Dendritic cell treated with granulocyte-macrophage colony-stimulating factor and Interleukin-4, amounts not matched to agents 40 ng/mL and 50 ng/mL, for 4 days (primary cell): ENCODE data around the gene IGFBP3.

ENCODE experiments used
- H3K27ac Mint-ChIP-seq: one replicate; pipeline ENCODE4 v1.8.0; 2022; ENCODE audit warnings: mild to moderate bottlenecking, mixed read lengths
- H3K27me3 Mint-ChIP-seq: one replicate; pipeline ENCODE4 v1.8.0; 2022; ENCODE audit warnings: mild to moderate bottlenecking, mixed read lengths
- H3K36me3 Mint-ChIP-seq: one replicate; pipeline ENCODE4 v1.8.0; 2022; ENCODE audit warnings: low read depth, mixed read lengths
- H3K4me1 Mint-ChIP-seq: one replicate; pipeline ENCODE4 v1.8.0; 2022; ENCODE audit warnings: low read depth, mixed read lengths
- H3K4me3 Mint-ChIP-seq: one replicate; pipeline ENCODE4 v1.8.0; 2022; ENCODE audit warnings: mild to moderate bottlenecking, moderate library complexity, mixed read lengths
- H3K9me3 Mint-ChIP-seq: one replicate; pipeline ENCODE4 v1.8.0; 2022; ENCODE audit warnings: mixed read lengths
- intact Hi-C: fragments of 100-400 bp; cut with micrococcal nuclease; formaldehyde crosslinking; loops from one replicate; pipeline ENCODE4 v1.15.0; 2022

Gene IGFBP3

DNA sequence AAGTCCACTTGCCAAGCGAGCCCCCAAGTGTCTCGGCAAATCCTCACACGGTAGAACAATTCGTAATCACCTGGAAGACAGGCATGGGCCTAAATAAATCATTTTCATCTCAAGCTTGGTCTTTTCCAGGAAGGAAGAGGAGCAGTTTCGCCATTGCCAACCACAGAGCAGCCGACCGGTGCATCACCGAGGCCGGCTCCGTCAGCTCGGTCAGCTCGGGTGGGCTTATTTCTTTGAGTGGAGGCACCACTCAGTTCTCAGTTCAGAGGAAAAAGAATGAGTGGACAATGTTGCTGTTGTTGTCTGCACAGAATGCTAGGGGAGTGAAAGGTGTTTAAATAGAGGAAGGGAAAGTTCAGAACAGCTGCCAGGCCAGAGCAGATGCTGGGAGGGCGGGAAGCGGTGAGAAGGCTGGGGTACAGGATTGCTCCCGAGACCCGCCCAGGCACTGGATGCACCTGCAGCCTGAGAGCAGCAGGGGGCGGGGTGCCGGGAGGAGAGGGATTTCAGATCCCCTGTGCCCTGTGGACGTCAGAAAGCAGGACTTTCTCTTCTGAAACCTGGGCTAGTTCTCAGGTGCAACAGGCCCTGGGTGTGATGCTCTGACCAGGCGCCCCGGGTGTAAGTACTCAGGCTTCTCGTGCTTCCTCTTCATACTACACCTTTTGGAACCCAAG lies 17.7 kb upstream of the IGFBP3 start:
- Mint-ChIP-seq H3K9me3 (peaks cover 9% of the 10 kb centered on the region), H3K27ac (no peak overlapping the region), H3K36me3 (no peaks in the 10 kb centered on the region), H3K4me3 (no peak overlapping the region), H3K27me3 (peaks cover 6% of the 10 kb centered on the region), H3K4me1 (no peaks in the 10 kb centered on the region)
- intact Hi-C loops = no loop called here

DNA sequence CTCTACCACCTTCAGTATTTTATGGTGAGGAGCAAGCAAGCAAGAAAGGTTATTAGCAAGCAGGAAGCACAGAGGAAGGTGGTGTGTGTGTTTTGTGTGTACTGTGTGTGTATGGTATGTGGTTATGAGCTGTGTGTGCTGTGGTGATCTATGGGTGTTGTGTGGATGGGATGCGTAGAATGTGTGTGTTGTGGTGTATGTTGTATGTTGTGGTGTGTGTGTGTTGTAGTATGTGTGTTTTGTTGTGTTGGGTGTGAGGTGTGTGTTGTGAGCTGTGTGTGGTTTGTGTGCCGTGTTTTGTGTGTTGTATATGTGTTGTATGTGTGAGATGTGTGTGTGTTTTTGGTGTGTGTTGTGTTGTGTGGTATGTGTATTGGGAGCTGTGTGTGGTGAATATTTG lies 16.8 kb upstream of the IGFBP3 start:
- no peak overlapping the region for H3K4me3 Mint-ChIP-seq
- H3K36me3 Mint-ChIP-seq = no peaks in the 10 kb centered on the region
- no peaks in the 10 kb centered on the region for H3K4me1 Mint-ChIP-seq
- intact Hi-C loops = no loop called here
- H3K27ac Mint-ChIP-seq = no peak overlapping the region
- H3K27me3 Mint-ChIP-seq = peaks cover 5% of the 10 kb centered on the region
- peaks cover 9% of the 10 kb centered on the region for H3K9me3 Mint-ChIP-seq

DNA sequence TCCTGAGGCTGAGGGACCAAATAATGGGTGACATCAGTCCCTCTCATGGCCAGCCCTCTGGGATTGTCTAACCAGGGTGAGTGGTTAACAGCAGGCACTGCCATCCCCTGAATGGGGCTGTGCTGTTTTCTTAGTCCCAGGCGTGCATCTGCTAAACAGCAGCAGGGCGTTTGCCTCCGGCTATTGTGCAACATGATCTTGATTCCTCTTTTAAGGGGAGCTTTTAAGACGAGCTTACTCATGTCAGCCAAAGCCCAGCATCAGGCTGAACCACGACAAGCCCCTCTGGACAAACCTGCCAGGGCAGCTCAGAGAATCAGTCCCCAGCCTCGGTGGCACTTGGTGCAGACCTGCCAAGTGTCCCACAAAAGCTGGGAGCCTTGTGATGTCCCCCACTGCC lies 16.2 kb upstream of the IGFBP3 start:
- H3K9me3 Mint-ChIP-seq = peaks cover 9% of the 10 kb centered on the region
- H3K4me1 Mint-ChIP-seq = no peaks in the 10 kb centered on the region
- no peaks in the 10 kb centered on the region for H3K36me3 Mint-ChIP-seq
- intact Hi-C loops = no loop called here
- no peak overlapping the region for H3K27ac Mint-ChIP-seq
- no peak overlapping the region for H3K4me3 Mint-ChIP-seq
- H3K27me3 Mint-ChIP-seq = peaks cover 6% of the 10 kb centered on the region

DNA sequence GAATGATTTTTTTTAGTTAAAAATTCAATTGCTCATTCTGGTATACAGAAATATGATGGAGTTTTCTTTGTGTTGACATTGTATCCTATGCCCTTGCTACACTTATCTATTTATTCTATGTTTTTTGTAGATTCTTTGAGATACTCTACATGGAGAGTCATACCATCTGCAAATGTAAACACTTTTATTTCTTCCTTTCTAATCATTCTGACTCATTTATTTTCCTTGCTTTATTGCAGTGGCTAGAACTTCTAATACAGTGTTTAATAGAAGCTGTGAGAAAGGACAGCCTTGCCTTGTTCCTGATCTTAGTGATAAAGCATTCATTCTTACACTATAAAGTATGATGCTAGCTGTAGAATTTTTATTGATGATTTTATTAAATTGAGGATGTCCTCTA lies 9.9 kb upstream of the IGFBP3 start:
- Mint-ChIP-seq H3K9me3 (no peaks in the 10 kb centered on the region), H3K36me3 (no peaks in the 10 kb centered on the region), H3K4me3 (no peak overlapping the region), H3K27ac (no peak overlapping the region), H3K27me3 (peaks cover 5% of the 10 kb centered on the region), H3K4me1 (no peaks in the 10 kb centered on the region)
- intact Hi-C loops = no loop called here

DNA sequence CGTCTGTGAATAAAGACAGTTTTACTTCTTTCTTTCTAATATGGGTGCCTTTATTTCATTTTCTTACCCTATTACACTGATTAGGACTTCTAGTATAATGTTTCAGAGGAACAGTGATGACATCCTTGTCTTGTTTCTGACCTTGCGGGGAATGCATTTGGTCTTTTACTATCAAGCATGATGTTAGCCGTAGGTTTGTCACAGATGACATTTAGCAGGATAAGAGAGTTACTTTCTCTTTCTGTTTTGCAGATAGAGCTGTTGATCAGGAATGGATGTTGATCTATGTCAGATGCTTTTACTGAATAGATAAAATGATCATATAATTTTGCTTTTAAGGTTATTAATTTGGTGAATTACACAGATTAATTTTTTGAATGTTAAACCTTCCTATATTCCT lies 6.6 kb upstream of the IGFBP3 start:
- no peak overlapping the region for H3K27ac Mint-ChIP-seq

DNA sequence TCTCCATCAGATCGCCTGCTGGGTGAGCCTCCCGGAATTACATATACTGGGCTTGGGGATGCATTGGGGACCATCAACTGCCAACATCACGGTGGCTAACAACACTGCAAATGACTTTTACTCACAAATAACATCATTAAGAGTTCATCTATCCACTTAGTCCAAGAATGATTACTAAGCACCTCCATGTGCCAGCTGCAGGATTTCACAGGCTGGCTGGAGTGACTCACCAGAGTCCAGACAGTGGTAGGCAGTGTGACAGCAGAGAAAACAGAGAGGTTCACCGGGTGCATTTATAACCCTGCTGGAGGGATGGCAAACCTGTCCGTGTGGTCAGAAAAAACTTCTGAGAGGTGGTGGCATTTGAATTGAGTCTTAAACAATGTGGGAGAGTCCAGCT lies 3.2 kb upstream of the IGFBP3 start:
- Mint-ChIP-seq H3K36me3 (no peaks in the 10 kb centered on the region), H3K27me3 (peaks cover 58% of the 10 kb centered on the region), H3K27ac (no peak overlapping the region), H3K4me3 (no peak overlapping the region), H3K4me1 (peaks cover 4% of the 10 kb centered on the region), H3K9me3 (no peaks in the 10 kb centered on the region)
- intact Hi-C loops = no loop called here

More for the DNA sequence above, 6.6 kb upstream of the IGFBP3 start:
- Mint-ChIP-seq H3K36me3 (no peaks in the 10 kb centered on the region), H3K27me3 (peaks cover 26% of the 10 kb centered on the region), H3K9me3 (no peaks in the 10 kb centered on the region), H3K4me3 (no peak overlapping the region), H3K4me1 (peaks cover 4% of the 10 kb centered on the region)
- intact Hi-C loops = no loop called here

DNA sequence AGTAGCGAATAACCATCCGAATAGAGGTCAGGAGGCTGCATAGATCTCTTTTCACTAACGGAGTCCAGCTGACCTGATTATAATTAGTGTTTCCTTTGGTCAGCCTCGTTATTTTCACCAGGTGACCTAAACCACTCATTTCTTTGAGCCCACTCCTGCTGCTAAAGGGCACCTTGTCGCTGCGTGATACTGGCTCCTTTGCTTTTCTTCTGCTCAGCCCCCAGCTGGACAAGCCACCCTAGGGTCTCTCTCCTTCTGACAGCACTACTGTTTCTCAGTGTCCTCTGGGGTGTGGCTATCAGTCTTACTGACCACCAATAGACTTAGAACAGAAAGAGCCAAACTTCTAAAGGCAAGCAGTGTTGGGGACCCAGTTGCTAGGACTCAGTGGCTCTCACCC lies 2.7 kb upstream of the IGFBP3 start:
- Mint-ChIP-seq H3K4me1 (peaks cover 4% of the 10 kb centered on the region), H3K4me3 (no peak overlapping the region), H3K27me3 (peaks cover 59% of the 10 kb centered on the region), H3K9me3 (no peaks in the 10 kb centered on the region), H3K27ac (no peak overlapping the region), H3K36me3 (no peaks in the 10 kb centered on the region)
- intact Hi-C loops = no loop called here

DNA sequence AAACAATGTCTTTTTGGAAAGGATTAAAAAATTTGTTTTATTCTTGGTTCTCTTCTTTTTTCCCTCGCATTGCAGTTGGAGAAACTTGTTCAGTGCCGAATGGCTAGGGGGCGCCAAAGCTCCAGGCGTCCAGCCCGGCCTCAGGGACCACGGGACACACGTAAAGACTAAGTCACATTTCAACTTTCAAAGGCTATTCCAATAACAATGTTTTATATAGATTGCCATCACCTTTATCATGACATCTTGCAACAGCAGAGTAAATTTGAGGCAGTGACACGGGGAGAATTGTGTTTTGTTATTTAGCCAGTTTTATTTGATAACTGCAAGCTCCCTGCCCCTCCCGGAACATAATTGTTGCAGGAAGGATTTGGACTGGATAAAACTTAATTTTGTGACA lies 2.2 kb upstream of the IGFBP3 start:
- peaks cover 4% of the 10 kb centered on the region for H3K4me1 Mint-ChIP-seq
- H3K27ac Mint-ChIP-seq = no peak overlapping the region
- no peak overlapping the region for H3K4me3 Mint-ChIP-seq
- H3K27me3 Mint-ChIP-seq = peaks cover 63% of the 10 kb centered on the region
- intact Hi-C loops = no loop called here
- H3K36me3 Mint-ChIP-seq = no peaks in the 10 kb centered on the region
- no peaks in the 10 kb centered on the region for H3K9me3 Mint-ChIP-seq

DNA sequence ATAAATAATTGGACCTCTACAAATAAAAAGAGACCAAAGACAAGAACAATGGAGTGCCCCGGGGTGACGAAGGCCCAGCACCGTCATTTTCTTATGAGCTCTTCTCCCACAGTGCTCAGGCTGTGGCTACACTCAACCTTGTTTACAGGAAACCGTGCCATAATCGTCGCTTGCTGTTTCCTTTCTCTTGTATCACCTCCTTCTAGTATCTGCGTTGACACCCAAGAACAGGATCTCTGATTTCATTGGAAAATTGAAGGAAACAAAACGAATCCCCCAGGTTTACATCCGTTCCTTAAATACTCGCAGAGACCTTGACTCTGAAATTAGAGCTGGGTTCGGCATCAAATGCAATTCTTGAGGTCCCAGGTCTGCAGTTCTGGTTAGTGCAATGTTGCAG lies 1.7 kb upstream of the IGFBP3 start:
- peaks cover 67% of the 10 kb centered on the region for H3K27me3 Mint-ChIP-seq
- intact Hi-C loops = no loop called here
- H3K27ac Mint-ChIP-seq = no peak overlapping the region
- no peaks in the 10 kb centered on the region for H3K36me3 Mint-ChIP-seq
- peaks cover 4% of the 10 kb centered on the region for H3K4me1 Mint-ChIP-seq
- H3K4me3 Mint-ChIP-seq = no peak overlapping the region
- H3K9me3 Mint-ChIP-seq = no peaks in the 10 kb centered on the region

DNA sequence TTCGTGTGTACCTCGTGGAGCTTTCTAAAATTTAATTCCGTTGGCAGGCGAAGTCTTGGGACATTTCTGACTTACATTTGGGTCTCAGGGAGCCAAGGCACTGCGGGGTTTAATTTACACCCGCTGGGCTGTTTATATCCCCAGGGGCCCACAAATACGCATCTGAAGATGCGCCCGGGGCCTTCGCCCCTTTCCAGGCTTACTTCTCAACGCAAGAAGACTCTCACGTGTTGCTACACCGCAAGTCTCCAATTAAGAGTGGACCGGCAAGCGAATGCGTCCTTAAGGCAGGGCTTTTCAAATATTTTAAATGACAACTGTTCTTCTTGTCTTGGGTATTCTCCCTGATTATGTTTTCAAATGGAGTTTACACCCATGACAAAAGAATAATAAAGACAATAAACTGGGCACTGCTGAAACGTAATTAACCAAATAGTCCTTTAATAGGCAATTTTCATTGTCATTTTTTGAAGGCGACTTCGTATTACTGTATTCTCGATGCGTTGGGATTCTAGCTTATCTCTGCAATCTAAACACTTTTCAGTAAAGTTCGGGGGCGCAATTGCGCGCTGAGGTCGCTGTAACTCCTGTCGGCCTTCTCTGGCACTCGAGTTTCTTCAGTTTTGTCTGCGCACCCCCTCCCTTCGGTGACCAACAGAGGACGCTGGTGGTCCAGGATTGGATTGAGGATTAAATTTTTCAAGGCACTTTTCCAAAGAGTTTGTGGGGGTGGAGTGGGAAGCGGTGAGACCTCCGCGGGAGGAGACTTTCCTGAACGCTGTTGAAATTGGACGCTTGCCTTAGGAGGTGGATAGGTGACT lies 837 bp upstream of the IGFBP3 start:
- H3K4me3 Mint-ChIP-seq = no peak overlapping the region
- no peaks in the 10 kb centered on the region for H3K9me3 Mint-ChIP-seq
- peaks cover 4% of the 10 kb centered on the region for H3K4me1 Mint-ChIP-seq
- H3K36me3 Mint-ChIP-seq = no peaks in the 10 kb centered on the region
- H3K27me3 Mint-ChIP-seq = peaks cover 75% of the 10 kb centered on the region
- H3K27ac Mint-ChIP-seq = no peak overlapping the region
- intact Hi-C loops = no loop called here

DNA sequence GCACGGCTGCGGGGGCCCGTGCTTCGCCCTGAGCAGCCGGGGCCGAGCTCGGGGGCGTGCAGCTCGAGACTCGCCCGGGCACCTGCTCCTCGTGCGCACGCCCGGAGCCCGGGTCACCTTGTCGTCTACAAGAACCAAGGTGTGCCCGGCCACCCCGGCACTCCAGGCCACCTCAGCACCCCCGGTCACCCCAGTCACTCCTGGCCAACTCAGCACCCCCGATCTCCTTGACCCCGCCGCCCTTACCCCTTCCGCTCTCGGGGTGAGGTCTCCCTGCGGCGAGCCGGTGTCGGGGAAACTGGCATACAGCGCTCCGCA lies 268 bp upstream of the IGFBP3 start:
- H3K27me3 Mint-ChIP-seq = peaks cover 76% of the 10 kb centered on the region
- intact Hi-C loops = no loop called here

DNA sequence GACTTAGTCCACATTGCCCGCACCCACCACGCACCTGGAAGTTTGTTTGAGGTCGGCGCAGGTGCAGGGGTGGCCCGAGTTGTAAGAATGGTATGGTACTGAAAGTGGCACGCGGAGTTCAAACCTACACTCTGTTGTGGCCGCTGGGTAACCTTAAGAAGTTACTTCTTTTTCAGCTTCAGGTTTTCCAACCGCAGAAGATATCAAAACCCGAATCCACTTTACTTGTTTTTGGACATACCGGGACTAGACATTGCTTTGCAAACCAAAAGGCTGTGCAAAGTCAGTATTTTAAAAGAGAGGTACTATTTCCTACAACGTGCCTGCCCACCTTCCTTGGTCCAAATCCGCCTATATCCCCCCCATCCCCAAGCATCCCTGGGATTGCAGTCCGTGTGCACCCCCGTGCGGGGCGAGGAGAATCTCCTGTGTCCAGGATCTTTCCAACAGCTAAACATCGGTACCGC lies 1.0 kb downstream of the IGFBP3 start:
- Mint-ChIP-seq H3K27ac (no peak overlapping the region), H3K4me1 (peaks cover 4% of the 10 kb centered on the region), H3K9me3 (no peaks in the 10 kb centered on the region), H3K36me3 (no peaks in the 10 kb centered on the region), H3K27me3 (peaks cover 77% of the 10 kb centered on the region), H3K4me3 (no peak overlapping the region)
- intact Hi-C loops = loop anchor here (2.0 to 5.0 kb wide), 2 partner anchors 1167 to 1333 kb away; no protein-coding TSS in a partner anchor

More for the DNA sequence above, 268 bp upstream of the IGFBP3 start:
- H3K36me3 Mint-ChIP-seq = no peaks in the 10 kb centered on the region
- no peak overlapping the region for H3K27ac Mint-ChIP-seq
- H3K4me1 Mint-ChIP-seq = peaks cover 4% of the 10 kb centered on the region
- no peaks in the 10 kb centered on the region for H3K9me3 Mint-ChIP-seq
- no peak overlapping the region for H3K4me3 Mint-ChIP-seq

DNA sequence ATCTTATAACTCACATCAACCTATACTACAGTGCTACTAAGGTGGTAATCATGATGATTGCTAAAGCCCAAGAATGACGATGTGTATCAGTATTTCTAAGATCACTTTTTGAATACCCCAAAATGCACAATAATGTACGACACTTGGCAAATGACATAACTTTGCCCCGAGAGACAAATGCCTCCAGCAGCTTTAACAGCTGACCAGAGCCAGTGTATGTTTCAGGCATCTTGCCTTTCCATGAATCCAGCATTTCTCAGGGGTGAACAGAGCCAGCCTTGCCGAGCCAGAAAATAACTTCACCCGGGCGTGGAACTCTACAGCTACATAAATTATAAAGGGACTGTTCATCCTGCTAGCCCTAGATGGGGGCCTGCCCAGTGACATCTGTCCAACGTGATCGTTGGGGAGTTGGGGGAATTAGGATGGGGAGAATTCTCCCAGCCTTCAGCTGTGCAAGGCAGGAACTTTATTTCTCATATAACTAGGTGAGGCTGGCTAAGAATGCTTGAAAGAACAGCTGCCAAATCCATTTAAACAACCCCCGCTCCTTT lies 1.8 kb downstream of the IGFBP3 start:
- Mint-ChIP-seq H3K27ac (no peak overlapping the region), H3K36me3 (no peaks in the 10 kb centered on the region), H3K4me1 (peaks cover 4% of the 10 kb centered on the region), H3K27me3 (peaks cover 70% of the 10 kb centered on the region), H3K9me3 (no peaks in the 10 kb centered on the region), H3K4me3 (no peak overlapping the region)
- intact Hi-C loops = loop anchor here (2.0 to 5.0 kb wide), 2 partner anchors 1168 to 1333 kb away; no protein-coding TSS in a partner anchor

DNA sequence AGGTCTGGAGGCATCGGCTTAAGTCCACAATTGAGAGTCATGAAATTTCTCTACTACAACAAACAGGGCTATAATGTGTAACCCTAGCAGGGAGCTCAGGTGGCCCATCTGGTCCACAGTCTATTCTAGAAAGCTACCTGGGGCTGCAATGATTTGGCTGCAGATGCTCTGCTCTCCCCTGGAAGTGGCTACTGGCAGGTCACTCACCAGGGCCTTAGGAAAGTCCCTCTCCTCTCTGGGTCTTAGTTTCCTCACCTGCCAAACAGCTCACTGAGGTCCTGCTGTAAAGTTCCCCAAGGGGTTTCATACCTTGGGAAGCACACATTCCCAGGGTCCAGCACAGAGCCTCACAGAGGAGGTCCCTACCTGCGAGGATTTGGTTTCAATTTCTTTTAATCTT lies 2.5 kb downstream of the IGFBP3 start:
- Mint-ChIP-seq H3K9me3 (no peaks in the 10 kb centered on the region), H3K27me3 (peaks cover 63% of the 10 kb centered on the region), H3K27ac (no peak overlapping the region), H3K4me1 (peaks cover 4% of the 10 kb centered on the region), H3K36me3 (no peaks in the 10 kb centered on the region), H3K4me3 (no peak overlapping the region)
- intact Hi-C loops = loop anchor here (2.0 to 5.0 kb wide), 2 partner anchors 1169 to 1334 kb away; no protein-coding TSS in a partner anchor
